22Rv1 (cell line): ENCODE results near the gene SLC25A42.

ENCODE experiments used
- ZFX ChIP-seq: fragments of 450-650 bp; IDR thresholded peaks from 2 replicates; pipeline ENCODE4 v1.6.1; 2017; ENCODE audit warnings: antibody characterized with exemption, borderline replicate concordance
- TF ChIP-seq, protein P1 (sequence below): fragments of 450-650 bp; IDR thresholded peaks from 2 replicates; pipeline ENCODE4 v1.5.1; 2017; ENCODE audit warnings: mild to moderate bottlenecking

DNA sequence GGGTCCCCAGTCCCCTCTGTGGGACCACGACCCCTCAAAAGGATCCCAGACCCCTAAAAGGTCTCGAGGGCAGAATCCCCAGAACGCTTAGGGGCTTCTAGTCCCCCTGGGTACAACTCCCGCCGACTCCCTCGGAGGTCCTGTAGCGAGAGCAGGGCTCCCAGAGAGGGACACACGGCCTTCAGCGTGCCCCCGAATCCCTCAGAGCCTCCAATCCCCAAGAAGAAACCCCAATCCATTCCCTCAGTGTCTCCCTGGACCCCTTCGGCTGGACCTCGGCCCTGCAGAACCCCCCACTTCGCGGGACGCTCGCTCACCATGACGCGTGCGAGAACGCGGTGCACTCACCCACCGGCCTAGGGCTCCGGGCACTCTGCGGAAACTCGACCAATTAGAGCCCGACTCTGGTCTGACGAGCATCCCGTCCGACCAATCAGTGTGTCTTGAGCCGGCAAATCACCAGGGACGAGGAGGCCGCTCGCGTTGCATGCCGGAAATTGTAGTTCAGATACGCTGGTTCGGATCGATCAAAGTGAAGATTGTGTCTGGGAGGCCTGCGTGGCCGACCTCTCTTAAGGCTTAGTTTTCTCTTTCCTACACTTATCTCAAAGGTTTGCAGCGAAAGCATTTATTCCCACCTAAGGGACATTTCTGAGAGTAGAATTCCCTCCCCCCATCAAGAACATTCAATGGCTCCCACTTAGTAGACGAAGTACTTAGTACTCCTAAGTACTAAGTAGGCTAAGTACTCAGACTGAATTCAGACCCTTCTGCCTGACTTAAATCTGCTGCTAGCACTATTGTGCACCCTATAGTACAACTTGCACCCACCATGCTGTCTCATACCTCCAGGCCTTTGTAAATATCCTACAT, 74.6 kb downstream of the SLC25A42 start, which contains the start of gene TMEM161A:
- TF ChIP-seq, protein P1, sequence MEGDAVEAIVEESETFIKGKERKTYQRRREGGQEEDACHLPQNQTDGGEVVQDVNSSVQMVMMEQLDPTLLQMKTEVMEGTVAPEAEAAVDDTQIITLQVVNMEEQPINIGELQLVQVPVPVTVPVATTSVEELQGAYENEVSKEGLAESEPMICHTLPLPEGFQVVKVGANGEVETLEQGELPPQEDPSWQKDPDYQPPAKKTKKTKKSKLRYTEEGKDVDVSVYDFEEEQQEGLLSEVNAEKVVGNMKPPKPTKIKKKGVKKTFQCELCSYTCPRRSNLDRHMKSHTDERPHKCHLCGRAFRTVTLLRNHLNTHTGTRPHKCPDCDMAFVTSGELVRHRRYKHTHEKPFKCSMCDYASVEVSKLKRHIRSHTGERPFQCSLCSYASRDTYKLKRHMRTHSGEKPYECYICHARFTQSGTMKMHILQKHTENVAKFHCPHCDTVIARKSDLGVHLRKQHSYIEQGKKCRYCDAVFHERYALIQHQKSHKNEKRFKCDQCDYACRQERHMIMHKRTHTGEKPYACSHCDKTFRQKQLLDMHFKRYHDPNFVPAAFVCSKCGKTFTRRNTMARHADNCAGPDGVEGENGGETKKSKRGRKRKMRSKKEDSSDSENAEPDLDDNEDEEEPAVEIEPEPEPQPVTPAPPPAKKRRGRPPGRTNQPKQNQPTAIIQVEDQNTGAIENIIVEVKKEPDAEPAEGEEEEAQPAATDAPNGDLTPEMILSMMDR: no peak
- TF ChIP-seq ZFX: no peak
